Panc1 (cell line): ENCODE data around the gene TMEM187. TPM values are rescaled to one million over a fixed set of nuclear protein-coding genes. Genes with fewer than 3 reads are reported as not detected.
A peak's percentile ranks its signal among the peaks of the same experiment; 100 is the strongest.

Experiments used
- ATAC-seq: fragments of 200-7000 bp; cut with Tn5 transposase; 2 replicates; pipeline ENCODE4 v1.9.1; 2020; ENCODE audit warnings: mild to moderate bottlenecking, moderate library complexity
- BruUV-seq: library from RNA; stranded (reverse); fragments of 400-500 nt; replicated peaks from 2 replicates; lab custom pipeline; 2021; lab: Mats Ljungman, UMichigan
- CTCF ChIA-PET: fragments of 300-600 bp; sonication (Branson Sonifier 250); formaldehyde crosslinking; loops from one replicate; lab custom pipeline; 2022; ENCODE audit warnings: antibody characterized with exemption; lab: Charles Lee
- POLR2A ChIA-PET: fragments of 300-600 bp; sonication (Branson Sonifier 250); formaldehyde crosslinking; loops from one replicate; lab custom pipeline; 2022; ENCODE audit warnings: antibody characterized with exemption; lab: Charles Lee
- DNase-seq: peaks from one replicate; pipeline ENCODE4 v3.0.0-alpha.2; 2010; ENCODE audit warnings: low read depth, low spot score
- H3K27ac ChIP-seq: 2 replicates; pipeline ENCODE4 v1.5.1; 2011; ENCODE audit warnings: mild to moderate bottlenecking, low read length, inconsistent platforms
- H3K27me3 ChIP-seq: fragments of 200-500 bp; sonication (Bioruptor generic); 2 replicates; pipeline ENCODE4 v1.6.0; 2014; ENCODE audit warnings: low read length, inconsistent platforms; ENCODE audit not compliant: control insufficient read depth, insufficient read depth
- H3K36me3 ChIP-seq: fragments of 200-500 bp; sonication (Bioruptor generic); 2 replicates; pipeline ENCODE4 v1.5.1; 2014; ENCODE audit warnings: inconsistent platforms, mild to moderate bottlenecking, low read length, moderate library complexity; ENCODE audit not compliant: control insufficient read depth, insufficient read depth
- H3K4me1 ChIP-seq: 2 replicates; pipeline ENCODE4 v1.5.1; 2011; ENCODE audit warnings: inconsistent platforms, mild to moderate bottlenecking, low read length, moderate library complexity; ENCODE audit not compliant: control insufficient read depth, insufficient read depth
- H3K4me3 ChIP-seq, 2 experiments: 2 replicates each; pipeline ENCODE4 v1.5.1; 2011 to 2012; ENCODE audit warnings: low read depth in 2 of 2, low read length in 2 of 2, mild to moderate bottlenecking in 2 of 2, inconsistent platforms in 1 of 2, moderate library complexity in 1 of 2
- H3K9me3 ChIP-seq: fragments of 200-500 bp; sonication (Bioruptor generic); 2 replicates; pipeline ENCODE4 v1.5.1; 2014; ENCODE audit warnings: low read depth, mild to moderate bottlenecking, inconsistent platforms, low read length, moderate library complexity; ENCODE audit not compliant: control insufficient read depth, insufficient read depth
- CTCF ChIP-seq: fragments of 450-650 bp; IDR thresholded peaks from 2 replicates; pipeline ENCODE4 v1.5.1; 2017; ENCODE audit warnings: mild to moderate bottlenecking
- POLR2AphosphoS5 ChIP-seq: IDR thresholded peaks from 2 replicates; pipeline ENCODE4 v1.6.1; 2012; ENCODE audit warnings: mild to moderate bottlenecking, low read depth, low read length, moderate library complexity
- REST ChIP-seq, 2 experiments: IDR thresholded peaks; 2 replicates each; pipeline ENCODE4 v1.6.1; 2011 to 2012; ENCODE audit warnings: low read depth in 2 of 2, control low read depth in 1 of 2, low read length in 1 of 2, mild to moderate bottlenecking in 1 of 2, moderate library complexity in 1 of 2; ENCODE audit not compliant: insufficient read depth in 1 of 2
- SIN3A ChIP-seq: IDR thresholded peaks from 2 replicates; pipeline ENCODE4 v1.6.1; 2012; ENCODE audit warnings: low read depth, mild to moderate bottlenecking, low read length, moderate library complexity, borderline replicate concordance; ENCODE audit not compliant: insufficient read depth
- TCF7L2 ChIP-seq: IDR thresholded peaks from 2 replicates; pipeline ENCODE4 v1.6.1; 2011; ENCODE audit warnings: mild to moderate bottlenecking, low read depth, low read length, inconsistent platforms
- in situ Hi-C: cut with HindIII; loops from 2 replicates; pipeline ENCODE4 v1.10.0; 2016; ENCODE audit warnings: low sequenced_read_pairs, low pct_unique_long_range_greater_than_20kb
- intact Hi-C: fragments of 100-400 bp; cut with micrococcal nuclease; formaldehyde crosslinking; loops from one replicate; pipeline ENCODE4 v1.10.0; 2022; ENCODE audit not compliant: unreplicated experiment
- total RNA-seq: library from RNA; stranded (reverse); gene quantifications from one replicate; pipeline ENCODE4 v1.2.1, GENCODE V29; 2021; ENCODE audit not compliant: unreplicated experiment

Gene TMEM187
- total RNA-seq, 1 experiment from 2014 or later: 15.7 TPM

- intact Hi-C loops (no loop called here), in situ Hi-C loops (no loop called here)
- H3K4me1 ChIP-seq: no peaks in the 10 kb centered on the region
- no peak overlapping the region for H3K27ac ChIP-seq
- H3K4me3 ChIP-seq: peak overlapping the region; percentile 2 to 28; a peak in 1 of 4 replicates
- H3K36me3 ChIP-seq: no peaks in the 10 kb centered on the region
- H3K9me3 ChIP-seq: no peaks in the 10 kb centered on the region
- ChIA-PET CTCF (interaction anchor here (0.6 to 0.7 kb wide), 2 partner anchors 26 to 207 kb away, joined by 3 to 5 read pairs; no protein-coding TSS in a partner anchor), POLR2A (no interaction called here)
- H3K27me3 ChIP-seq: no peaks in the 10 kb centered on the region
- TF ChIP-seq TCF7L2 (no peak), POLR2AphosphoS5 (no peak), REST (IDR thresholded peaks at IDR 0.05; ENCODE audit: insufficient read depth in 1 of 2, low read depth in 2 of 2, low read length in 1 of 2) (no peak), SIN3A (no peak), CTCF (no peak)
- no TSS peak for BruUV-seq
- DNase-seq: no peak
- peak; percentile 49 for ATAC-seq
Measured at GRCh38 chrX:153999359-154000037, 26.9 kb downstream of the TMEM187 start.

GRCh38 chrX:154000051-154000450, 27.5 kb downstream of the TMEM187 start:
- ATAC-seq: peak; percentile 48

More at GRCh38 chrX:154000051-154000450, 27.5 kb downstream of the TMEM187 start:
- ChIA-PET CTCF (interaction anchor here (0.6 to 0.7 kb wide), 2 partner anchors 26 to 207 kb away, joined by 3 to 5 read pairs; no protein-coding TSS in a partner anchor), POLR2A (no interaction called here)
- no peak for DNase-seq
- H3K27ac ChIP-seq: no peak overlapping the region
- no peak for TF ChIP-seq REST (IDR thresholded peaks at IDR 0.05; ENCODE audit: insufficient read depth in 1 of 2, low read depth in 2 of 2, low read length in 1 of 2)
- TF ChIP-seq SIN3A: no peak
- TF ChIP-seq TCF7L2: no peak
- TF ChIP-seq CTCF: no peak
- no peak for TF ChIP-seq POLR2AphosphoS5
- no peaks in the 10 kb centered on the region for H3K27me3 ChIP-seq
- in situ Hi-C loops: no loop called here
- BruUV-seq: no TSS peak
- no peaks in the 10 kb centered on the region for H3K9me3 ChIP-seq
- H3K4me3 ChIP-seq: peak overlapping the region; percentile 2 to 28; a peak in 1 of 4 replicates
- H3K36me3 ChIP-seq: no peaks in the 10 kb centered on the region
- intact Hi-C loops: no loop called here
- no peaks in the 10 kb centered on the region for H3K4me1 ChIP-seq
